Right ventricle myocardium inferior (tissue), 1 donor: Measurements from ENCODE around the gene TXNDC16. TPM values are rescaled to one million over a fixed set of nuclear protein-coding genes. Genes with fewer than 3 reads are reported as not detected.
A peak's percentile ranks its signal among the peaks of the same experiment; 100 is the strongest.
"Not testable (repeated sequence)": the region's sequence is repeated elsewhere in the genome, so short reads cannot be mapped to it uniquely, and the experiment has no call there.

Source experiments
- ATAC-seq: fragments of 200-7000 bp; cut with Tn5 transposase; one replicate; pipeline ENCODE4 v1.9.1; 2020; ENCODE audit warnings: mild to moderate bottlenecking, moderate library complexity
- DNase-seq: peaks from one replicate; pipeline ENCODE4 v3.0.0; 2021; ENCODE audit errors: missing footprints
- intact Hi-C: fragments of 100-400 bp; cut with DNase I; formaldehyde crosslinking; loops from one replicate; pipeline ENCODE4 v1.11.0; 2022
- total RNA-seq: library from RNA; stranded (reverse); fragmentation: NEBNext Ultra II Directional; extraction: Animal tissue kit (Norgen Biotek cat#: 25700); gene quantifications from one replicate; pipeline ENCODE4 v1.2.1, GENCODE V29; 2021
- donor health status: DM: no; HTN: yes; CAD: no; lungs with severe emphysema.

Gene TXNDC16
- total RNA-seq, 1 donor from 2014 or later: 3.4 TPM

- DNase-seq: no peak
- no peak for ATAC-seq
- intact Hi-C loops: no loop called here
Measured at GRCh38 chr14:52547526-52547925, 4.8 kb downstream of the TXNDC16 start.

DNA sequence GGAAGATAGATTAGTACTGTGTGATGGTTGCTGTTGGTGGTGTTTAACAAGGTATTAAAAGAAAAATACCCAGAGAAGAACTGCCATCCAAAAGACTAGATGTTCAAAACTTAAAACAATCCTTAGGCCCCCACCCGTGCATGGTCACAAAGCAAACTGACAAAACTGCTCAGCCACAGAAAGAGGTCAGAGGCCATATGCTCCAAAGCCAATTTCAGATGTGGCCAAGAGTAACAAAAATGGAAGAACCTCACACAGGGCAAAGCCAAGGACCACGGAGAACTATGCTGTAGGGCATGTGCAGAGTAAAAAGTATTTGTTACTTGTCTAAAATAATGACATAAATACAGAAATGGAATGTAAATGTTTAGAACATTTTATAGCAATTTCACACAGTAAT, 5.3 kb downstream of the TXNDC16 start:
- ATAC-seq (no peak), DNase-seq (no peak)
- intact Hi-C loops: no loop called here

DNA sequence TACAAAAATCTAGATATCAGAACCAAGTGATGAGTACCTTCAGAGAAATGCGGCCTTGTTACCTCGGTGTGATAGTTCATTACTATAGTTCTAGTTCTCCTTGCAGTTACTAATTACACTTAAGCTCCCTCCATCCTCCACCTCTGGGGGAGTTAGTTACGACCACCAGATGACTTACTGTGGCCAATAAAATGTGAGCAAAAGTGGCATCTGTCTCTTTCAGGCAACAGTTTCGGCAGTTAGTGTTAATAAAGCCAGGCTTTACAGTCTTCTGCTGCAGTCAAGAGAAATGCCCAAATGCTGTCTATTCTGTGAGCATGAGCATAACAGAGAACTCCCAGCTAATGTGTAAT, 6.0 kb downstream of the TXNDC16 start:
- DNase-seq (no peak), ATAC-seq (no peak)
- intact Hi-C loops: no loop called here

DNA sequence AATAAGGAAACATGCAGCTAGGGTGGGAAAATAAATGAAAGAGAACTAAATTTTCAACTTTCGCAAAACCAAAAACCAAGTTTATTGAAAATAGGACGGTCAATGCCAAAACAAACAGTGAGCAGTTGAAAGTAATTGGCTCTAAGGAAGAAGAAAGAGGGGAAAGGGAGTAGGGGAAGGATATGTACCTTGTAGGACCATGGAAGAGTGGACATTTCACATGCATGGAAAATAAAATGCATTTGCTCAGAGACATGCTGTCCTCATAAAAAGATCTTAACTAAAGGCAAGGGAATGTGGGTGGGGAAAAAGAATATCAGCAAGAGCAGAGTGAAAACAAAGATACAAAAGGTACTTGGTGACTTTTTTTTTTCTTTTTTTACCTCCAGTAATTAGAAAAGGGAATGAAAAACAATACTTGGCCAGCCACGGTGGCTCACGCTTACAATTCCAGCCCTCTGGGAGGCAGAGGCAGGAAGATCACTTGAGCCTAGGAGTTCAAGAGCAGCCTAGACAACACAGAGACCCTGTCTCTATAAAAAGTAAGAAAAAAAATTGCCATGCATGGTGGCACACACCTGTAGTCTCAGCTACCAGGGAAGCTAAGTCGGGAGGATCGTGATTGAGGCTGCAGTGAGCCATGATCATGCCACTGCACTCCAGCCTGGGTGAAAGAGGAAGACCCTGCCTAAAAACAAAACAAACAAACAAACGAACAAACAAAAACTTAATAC, 6.6 kb downstream of the TXNDC16 start:
- ATAC-seq (no peak), DNase-seq (no peak)
- intact Hi-C loops: no loop called here

DNA sequence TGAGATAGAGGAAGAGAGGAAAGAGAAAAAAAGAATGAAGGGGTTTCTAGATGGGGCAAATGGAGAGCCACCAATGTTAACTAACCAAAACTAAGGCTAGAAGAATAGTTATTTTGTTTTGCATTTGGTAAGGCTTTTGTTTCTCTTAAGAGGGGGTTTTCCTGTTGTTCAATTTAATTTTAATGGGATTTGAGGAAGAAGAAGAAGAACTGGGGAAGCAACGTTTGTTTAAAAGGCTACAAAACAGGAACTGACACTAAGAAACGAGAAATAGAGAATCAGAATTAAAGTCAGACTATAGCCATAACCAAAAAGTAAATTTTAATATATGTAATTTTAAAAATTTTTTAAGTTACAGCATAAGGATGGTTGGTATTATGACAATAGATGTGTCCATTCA, 13.7 kb downstream of the TXNDC16 start:
- ATAC-seq (no peak), DNase-seq (no peak)
- intact Hi-C loops: no loop called here

DNA sequence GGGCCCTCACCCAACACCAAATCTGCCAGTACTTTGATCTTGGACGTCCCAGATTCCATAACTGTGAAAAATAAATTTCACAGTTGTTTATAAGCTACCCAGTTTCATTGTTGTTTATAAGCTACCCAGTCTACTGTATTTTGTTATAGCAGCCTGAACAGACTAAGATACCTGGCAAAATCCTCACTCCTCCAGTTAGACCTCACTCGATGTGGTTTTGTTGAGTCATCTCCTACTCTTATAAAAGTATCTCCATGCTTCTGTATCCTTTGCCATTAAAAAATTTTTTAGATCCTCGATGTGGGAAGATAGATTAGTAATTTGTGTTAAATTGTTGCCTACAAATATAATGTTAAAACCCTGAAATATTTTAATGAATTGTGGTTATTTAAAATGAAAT, 16.0 kb downstream of the TXNDC16 start:
- DNase-seq: no peak
- intact Hi-C loops: no loop called here
- ATAC-seq: no peak

GRCh38 chr14:52531481-52531880, 20.8 kb downstream of the TXNDC16 start:
- intact Hi-C loops: no loop called here
- ATAC-seq (no peak), DNase-seq (no peak)

DNA sequence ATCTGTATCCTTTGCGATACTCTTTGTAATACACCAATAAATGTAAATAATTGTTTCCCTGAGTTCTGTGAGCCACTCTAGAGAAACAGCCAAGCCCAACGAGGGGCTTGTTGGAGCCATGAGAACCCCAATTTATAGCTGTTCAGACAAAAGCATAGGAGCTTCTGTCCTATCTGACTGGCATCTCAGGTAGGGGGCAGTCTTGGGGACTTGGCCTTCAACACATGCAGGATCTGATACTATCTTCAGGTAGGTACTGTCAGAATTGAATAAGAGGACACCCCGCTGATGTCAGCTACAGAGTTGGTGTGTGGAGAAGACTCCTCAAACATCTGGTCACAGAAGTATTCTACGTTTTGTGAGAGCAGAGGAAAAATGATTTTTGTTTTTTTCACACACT, 25.3 kb downstream of the TXNDC16 start:
- intact Hi-C loops: no loop called here
- peak; percentile 46 for DNase-seq
- ATAC-seq: no peak

GRCh38 chr14:52522581-52523345, 29.5 kb downstream of the TXNDC16 start:
- DNase-seq: no peak
- intact Hi-C loops: no loop called here
- no peak for ATAC-seq

DNA sequence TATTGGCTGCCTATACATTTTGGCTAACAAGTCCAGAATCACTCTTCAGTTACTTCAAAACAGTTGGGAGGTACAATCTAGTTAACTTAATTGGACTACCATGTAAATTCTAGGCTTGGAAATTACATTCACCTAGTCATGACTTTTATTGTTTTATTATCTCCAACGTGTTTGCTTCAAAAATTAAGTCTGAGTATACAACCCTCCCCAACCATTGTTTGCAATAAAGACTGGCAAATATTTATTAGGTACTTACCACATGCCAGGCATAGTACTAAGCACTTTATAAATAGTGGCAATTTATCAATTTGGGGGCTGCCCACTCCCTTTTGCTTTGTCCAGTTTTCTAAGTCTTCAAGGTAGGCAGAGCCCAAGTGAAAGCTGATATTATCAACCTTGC, 30.3 kb downstream of the TXNDC16 start:
- no peak for DNase-seq
- no peak for ATAC-seq
- intact Hi-C loops: no loop called here

DNA sequence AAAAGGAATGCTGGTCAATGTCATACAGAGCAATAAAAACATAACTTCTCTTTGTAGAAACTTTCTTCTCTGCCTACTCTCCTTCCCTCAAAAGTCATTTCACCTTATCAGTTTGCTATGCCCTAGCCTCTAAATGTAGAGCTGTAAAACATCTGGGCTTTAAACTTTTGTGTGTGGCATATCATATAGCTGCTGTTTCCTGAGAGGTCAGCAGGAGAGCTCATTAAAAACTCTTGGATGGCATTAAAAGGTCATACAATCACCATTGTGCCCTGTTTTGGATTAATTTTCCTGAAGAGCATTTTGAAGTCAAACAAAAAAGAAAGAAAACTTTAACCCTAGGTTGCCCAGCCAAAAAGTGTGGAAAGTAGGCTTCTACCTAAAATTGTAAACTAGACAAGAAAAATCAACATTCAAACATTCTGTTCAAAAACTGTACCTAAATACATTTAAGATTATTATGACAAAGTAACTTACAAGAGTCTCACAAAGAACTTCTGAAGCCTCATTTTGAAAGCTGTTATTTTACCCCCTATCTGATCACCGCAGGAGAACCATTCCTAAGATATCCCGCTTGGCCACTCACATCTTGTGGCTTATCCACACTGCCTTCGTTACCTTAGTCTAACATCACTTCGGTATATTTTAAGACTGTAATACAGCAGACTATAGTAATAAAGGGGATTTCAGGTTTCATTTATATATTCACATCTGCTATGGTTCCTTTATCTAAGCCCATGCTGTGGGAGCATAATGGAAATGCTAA, 38.1 kb downstream of the TXNDC16 start:
- DNase-seq (no peak), ATAC-seq (no peak)
- intact Hi-C loops: no loop called here

GRCh38 chr14:52513249-52513648, 39.1 kb downstream of the TXNDC16 start:
- DNase-seq (no peak), ATAC-seq (no peak)
- intact Hi-C loops: no loop called here

DNA sequence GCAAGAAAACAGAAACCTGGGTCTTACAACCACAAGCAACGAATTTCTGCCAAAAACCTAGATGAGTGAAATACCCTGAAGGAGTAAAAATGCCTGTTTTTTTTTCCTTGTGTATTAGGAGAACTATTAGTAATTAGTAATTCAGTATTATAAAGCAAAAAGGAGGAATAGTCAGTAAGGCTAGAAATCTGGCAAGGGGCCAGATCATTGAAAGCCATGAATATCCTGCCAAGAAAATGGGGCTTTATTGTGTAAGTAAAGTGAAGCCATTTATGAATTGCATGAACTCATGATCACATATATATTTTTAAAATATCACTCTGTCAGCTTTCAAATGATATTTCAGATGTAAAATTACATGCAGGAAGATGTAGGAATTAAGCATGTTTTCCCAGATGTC, 57.9 kb downstream of the TXNDC16 start:
- DNase-seq (no peak), ATAC-seq (no peak)
- intact Hi-C loops: no loop called here

GRCh38 chr14:52485350-52485960, 66.8 kb downstream of the TXNDC16 start:
- no peak for DNase-seq
- intact Hi-C loops: no loop called here
- no peak for ATAC-seq

- DNase-seq (no peak), ATAC-seq (no peak)
- intact Hi-C loops: no loop called here
Measured at GRCh38 chr14:52481864-52482263, 70.4 kb downstream of the TXNDC16 start.

DNA sequence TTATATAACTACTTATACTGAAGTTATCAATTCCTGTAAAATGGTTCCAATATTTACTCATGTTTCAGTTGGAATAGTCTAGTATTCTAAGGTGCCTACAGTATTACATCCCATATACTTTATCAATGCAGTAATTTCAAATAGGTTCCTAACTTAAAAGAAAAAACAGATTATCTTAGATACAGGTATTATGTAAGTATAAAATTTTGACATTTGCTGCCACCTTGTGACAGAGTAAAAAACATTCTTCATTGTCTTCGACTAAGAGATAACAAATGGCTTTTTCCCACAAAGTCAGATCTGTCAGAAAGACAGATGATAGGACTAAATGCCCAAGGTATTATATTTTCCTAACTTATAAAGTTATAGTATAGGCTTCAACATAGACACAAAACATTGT, 78.7 kb downstream of the TXNDC16 start:
- DNase-seq: no peak
- ATAC-seq: no peak
- intact Hi-C loops: loop anchor here (5.0 kb wide), 1 partner anchor 171 kb away; no protein-coding TSS in a partner anchor

GRCh38 chr14:52472728-52473127, 79.6 kb downstream of the TXNDC16 start:
- intact Hi-C loops: loop anchor here (5.0 kb wide), 1 partner anchor 170 kb away; no protein-coding TSS in a partner anchor
- ATAC-seq: no peak
- DNase-seq: no peak

- intact Hi-C loops: loop anchor here (5.0 kb wide), 1 partner anchor 170 kb away; no protein-coding TSS in a partner anchor
- not testable (repeated sequence) for DNase-seq, ATAC-seq
Measured at GRCh38 chr14:52472251-52472650, 80.1 kb downstream of the TXNDC16 start.

DNA sequence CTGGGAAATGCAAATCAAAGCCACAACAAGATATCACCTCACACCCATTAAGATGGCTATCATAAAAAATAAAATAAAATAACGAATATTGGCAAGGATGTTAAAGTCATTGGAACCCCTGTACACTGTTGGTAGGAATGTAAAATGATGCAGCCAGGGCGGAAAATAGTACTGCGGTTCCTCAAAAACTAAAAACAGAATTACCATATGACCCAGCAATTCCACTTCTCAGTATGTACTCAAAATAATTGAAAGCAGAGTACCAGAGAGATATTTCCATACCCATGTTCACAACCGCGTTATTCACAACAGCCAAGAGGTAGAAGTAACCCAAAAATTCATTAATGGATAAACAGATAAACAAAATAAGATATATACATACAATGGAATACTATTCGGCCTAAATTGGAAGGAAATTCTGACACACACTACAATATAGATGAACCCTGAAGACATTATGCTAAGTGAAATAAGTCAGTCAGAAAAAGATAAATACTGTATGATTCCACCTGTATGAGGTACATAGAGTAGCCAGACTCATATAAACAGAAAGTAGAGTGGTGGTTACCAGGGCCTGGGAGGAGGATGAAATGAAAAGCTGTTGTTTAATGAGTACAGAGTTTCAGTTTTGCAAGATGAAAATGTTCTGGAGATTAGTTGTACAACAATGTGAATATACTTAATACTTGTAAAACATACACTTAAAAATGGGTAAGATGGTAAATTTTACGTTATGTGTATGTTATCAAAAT, 84.6 kb downstream of the TXNDC16 start:
- no peak for ATAC-seq
- DNase-seq: no peak
- intact Hi-C loops: no loop called here
